Loucy (cell line): ENCODE measurements around the gene MITF.

Source experiments
- H2AFZ ChIP-seq: fragments of 200-600 bp; sonication (generic); 2 replicates; pipeline ENCODE4 v1.6.0; 2016; ENCODE audit warnings: antibody characterized with exemption, mild to moderate bottlenecking, low read length, moderate library complexity
- H3F3A ChIP-seq: fragments of 200-600 bp; 2 replicates; pipeline ENCODE4 v1.6.0; 2016; ENCODE audit warnings: antibody characterized with exemption, low read depth, mild to moderate bottlenecking
- H3K27me3 ChIP-seq: fragments of 200-600 bp; sonication (generic); 2 replicates; pipeline ENCODE4 v1.6.1; 2014; ENCODE audit warnings: low read length, mild to moderate bottlenecking; ENCODE audit not compliant: insufficient read depth, poor library complexity, severe bottlenecking
- H3K36me3 ChIP-seq: fragments of 200-600 bp; sonication (generic); 2 replicates; pipeline ENCODE4 v1.6.1; 2016; ENCODE audit warnings: low read length; ENCODE audit not compliant: insufficient read depth
- H3K4me1 ChIP-seq: fragments of 200-600 bp; sonication (generic); 2 replicates; pipeline ENCODE4 v1.5.1; 2014; ENCODE audit warnings: low read length, mild to moderate bottlenecking; ENCODE audit not compliant: insufficient read depth, poor library complexity, severe bottlenecking
- H3K4me2 ChIP-seq: fragments of 200-600 bp; sonication (generic); 2 replicates; pipeline ENCODE4 v1.6.0; 2014; ENCODE audit warnings: antibody characterized with exemption, low read length, low read depth, mild to moderate bottlenecking; ENCODE audit not compliant: poor library complexity, severe bottlenecking
- H3K4me3 ChIP-seq: fragments of 200-600 bp; sonication (generic); 2 replicates; pipeline ENCODE4 v1.5.1; 2014; ENCODE audit warnings: low read length, mild to moderate bottlenecking, mixed read lengths; ENCODE audit not compliant: poor library complexity, severe bottlenecking
- H3K79me2 ChIP-seq: fragments of 200-600 bp; sonication (generic); 2 replicates; pipeline ENCODE4 v1.6.1; 2014; ENCODE audit warnings: low read length; ENCODE audit not compliant: insufficient read depth
- H3K9ac ChIP-seq: fragments of 200-600 bp; sonication (generic); 2 replicates; pipeline ENCODE4 v1.6.0; 2014; ENCODE audit warnings: mild to moderate bottlenecking, low read depth, low read length, moderate library complexity; ENCODE audit not compliant: poor library complexity, severe bottlenecking
- H3K9me2 ChIP-seq: fragments of 200-600 bp; sonication (generic); replicated peaks from 2 replicates; pipeline ENCODE4 v1.6.1; 2016; ENCODE audit warnings: low read depth, low read length, mixed read lengths
- H3K9me3 ChIP-seq: fragments of 200-600 bp; sonication (generic); 2 replicates; pipeline ENCODE4 v1.6.1; 2014; ENCODE audit warnings: mild to moderate bottlenecking, antibody characterized with exemption, low read length, low read depth; ENCODE audit not compliant: insufficient read depth
- H4K20me1 ChIP-seq: fragments of 200-600 bp; sonication (generic); 2 replicates; pipeline ENCODE4 v1.6.0; 2014; ENCODE audit warnings: antibody characterized with exemption, low read length, mild to moderate bottlenecking; ENCODE audit not compliant: insufficient read depth, poor library complexity, severe bottlenecking
- EZH2phosphoT487 ChIP-seq: fragments of 200-600 bp; IDR thresholded peaks from 2 replicates; pipeline ENCODE4 v1.6.1; 2018; ENCODE audit warnings: antibody characterized with exemption, mild to moderate bottlenecking, moderate library complexity, borderline replicate concordance
- TF ChIP-seq, protein P1 (sequence below): fragments of 200-600 bp; sonication (generic); conservative IDR thresholded peaks from 2 replicates; pipeline ENCODE4 v1.5.1; 2014; ENCODE audit warnings: mild to moderate bottlenecking, antibody characterized with exemption, low read length

The MITF gene

DNA sequence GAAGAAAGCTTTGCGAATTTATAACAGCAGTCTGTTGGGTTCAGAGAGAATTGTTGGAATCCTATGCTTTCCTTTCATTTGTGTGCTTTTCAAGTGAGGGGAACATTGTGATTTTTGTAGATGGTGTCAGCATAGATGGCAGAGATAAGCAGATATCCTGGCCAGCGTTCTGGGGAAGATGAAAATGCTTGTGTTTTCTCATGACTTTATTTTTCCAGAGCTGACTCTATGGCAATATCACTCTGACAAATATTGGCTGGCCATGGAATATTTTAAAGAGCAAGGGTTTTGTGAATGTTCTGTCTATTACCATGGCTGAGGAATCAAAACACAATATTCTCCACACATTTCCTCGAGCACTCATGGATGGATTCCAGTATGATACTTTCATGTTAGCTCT is 108.8 kb downstream of the MITF start:
- Histone ChIP-seq H3K9ac (no peak overlapping the region), H3K9me2 (no peaks in the 10 kb centered on the region), H3K4me2 (no peak overlapping the region), H3K9me3 (no peaks in the 10 kb centered on the region), H2AFZ (no peak overlapping the region), H3K36me3 (no peaks in the 10 kb centered on the region), H3K4me1 (no peaks in the 10 kb centered on the region), H4K20me1 (no peaks in the 10 kb centered on the region), H3F3A (no peaks in the 10 kb centered on the region), H3K4me3 (no peak overlapping the region), H3K27me3 (no peaks in the 10 kb centered on the region), H3K79me2 (no peaks in the 10 kb centered on the region)
- TF ChIP-seq, protein P1, sequence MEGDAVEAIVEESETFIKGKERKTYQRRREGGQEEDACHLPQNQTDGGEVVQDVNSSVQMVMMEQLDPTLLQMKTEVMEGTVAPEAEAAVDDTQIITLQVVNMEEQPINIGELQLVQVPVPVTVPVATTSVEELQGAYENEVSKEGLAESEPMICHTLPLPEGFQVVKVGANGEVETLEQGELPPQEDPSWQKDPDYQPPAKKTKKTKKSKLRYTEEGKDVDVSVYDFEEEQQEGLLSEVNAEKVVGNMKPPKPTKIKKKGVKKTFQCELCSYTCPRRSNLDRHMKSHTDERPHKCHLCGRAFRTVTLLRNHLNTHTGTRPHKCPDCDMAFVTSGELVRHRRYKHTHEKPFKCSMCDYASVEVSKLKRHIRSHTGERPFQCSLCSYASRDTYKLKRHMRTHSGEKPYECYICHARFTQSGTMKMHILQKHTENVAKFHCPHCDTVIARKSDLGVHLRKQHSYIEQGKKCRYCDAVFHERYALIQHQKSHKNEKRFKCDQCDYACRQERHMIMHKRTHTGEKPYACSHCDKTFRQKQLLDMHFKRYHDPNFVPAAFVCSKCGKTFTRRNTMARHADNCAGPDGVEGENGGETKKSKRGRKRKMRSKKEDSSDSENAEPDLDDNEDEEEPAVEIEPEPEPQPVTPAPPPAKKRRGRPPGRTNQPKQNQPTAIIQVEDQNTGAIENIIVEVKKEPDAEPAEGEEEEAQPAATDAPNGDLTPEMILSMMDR, result no peak
- no peak for TF ChIP-seq EZH2phosphoT487

DNA sequence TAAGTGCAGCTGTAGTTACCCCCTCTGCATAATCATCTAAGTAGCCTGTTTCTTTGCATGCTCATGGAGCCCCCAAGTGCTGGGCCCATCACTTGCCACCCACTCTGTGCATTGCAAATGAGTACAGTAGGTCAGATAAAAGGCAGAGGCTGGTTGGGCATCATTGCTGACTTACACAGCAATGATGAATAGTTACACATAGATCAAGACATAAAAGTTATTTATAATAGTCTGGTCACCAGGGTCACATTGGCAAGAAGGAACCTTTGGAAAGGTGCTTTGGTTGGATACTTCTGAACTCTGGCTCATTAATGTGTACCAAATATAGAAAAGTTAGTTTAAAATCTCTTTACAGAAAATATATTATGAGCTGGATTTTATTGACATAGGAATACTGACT is 111.6 kb downstream of the MITF start:
- TF ChIP-seq EZH2phosphoT487, result no peak
- TF ChIP-seq, protein P1, result no peak
- no peak overlapping the region for H3K4me3 ChIP-seq
- H3K27me3 ChIP-seq, result no peaks in the 10 kb centered on the region
- no peaks in the 10 kb centered on the region for H3F3A ChIP-seq
- no peaks in the 10 kb centered on the region for H3K9me3 ChIP-seq
- no peaks in the 10 kb centered on the region for H3K36me3 ChIP-seq
- no peak overlapping the region for H2AFZ ChIP-seq
- no peaks in the 10 kb centered on the region for H3K9me2 ChIP-seq
- H4K20me1 ChIP-seq, result no peaks in the 10 kb centered on the region
- no peaks in the 10 kb centered on the region for H3K79me2 ChIP-seq
- no peak overlapping the region for H3K9ac ChIP-seq
- H3K4me1 ChIP-seq, result no peaks in the 10 kb centered on the region
- H3K4me2 ChIP-seq, result no peak overlapping the region

DNA sequence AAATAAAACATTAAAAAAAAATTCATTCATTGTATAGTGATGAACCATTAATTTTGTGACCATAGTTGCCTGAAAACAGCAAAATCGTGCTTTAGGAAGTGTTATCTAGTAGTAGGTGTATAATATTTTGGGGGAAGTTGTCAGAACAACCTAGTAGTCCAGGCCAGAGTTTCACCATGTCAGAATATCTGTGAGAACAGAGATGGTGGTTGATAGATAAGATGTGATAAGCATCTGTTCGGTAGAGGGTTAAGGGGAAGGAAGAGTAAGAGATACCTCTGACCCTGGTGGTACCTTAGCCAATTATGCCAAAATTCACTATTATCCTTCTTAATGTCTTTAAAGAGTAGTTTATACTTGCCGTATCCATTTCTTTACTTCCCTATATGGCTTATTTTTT is 113.8 kb downstream of the MITF start:
- no peaks in the 10 kb centered on the region for H3K4me1 ChIP-seq
- no peaks in the 10 kb centered on the region for H3K36me3 ChIP-seq
- no peak overlapping the region for H3K4me3 ChIP-seq
- H3K9ac ChIP-seq, result no peak overlapping the region
- H3K9me2 ChIP-seq, result no peaks in the 10 kb centered on the region
- no peaks in the 10 kb centered on the region for H3K79me2 ChIP-seq
- no peak overlapping the region for H2AFZ ChIP-seq
- no peaks in the 10 kb centered on the region for H3K27me3 ChIP-seq
- TF ChIP-seq, protein P1, result no peak
- no peak for TF ChIP-seq EZH2phosphoT487
- H3F3A ChIP-seq, result no peaks in the 10 kb centered on the region
- no peaks in the 10 kb centered on the region for H4K20me1 ChIP-seq
- no peaks in the 10 kb centered on the region for H3K9me3 ChIP-seq
- H3K4me2 ChIP-seq, result no peak overlapping the region
